Skeletal muscle tissue (tissue), 4 donors: ENCODE data around the gene MAST2. TPM values are rescaled to one million over a fixed set of nuclear protein-coding genes. Genes with fewer than 3 reads are reported as not detected.
"Not testable (repeated sequence)": the region's sequence is repeated elsewhere in the genome, so short reads cannot be mapped to it uniquely, and the experiment has no call there.

Experiments
- H3K27ac ChIP-seq: one replicate; pipeline ENCODE4 v1.7.0; 2013; ENCODE audit warnings: mild to moderate bottlenecking, low read depth, low read length, inconsistent platforms
- H3K27me3 ChIP-seq, 3 donors: one replicate each; pipeline ENCODE4 v1.7.0; 2013; ENCODE audit warnings: low read length in 3 of 3; ENCODE audit not compliant: control insufficient read depth in 3 of 3, insufficient read depth in 3 of 3
- H3K36me3 ChIP-seq, 3 donors: one replicate each; pipeline ENCODE4 v1.7.0; 2013; ENCODE audit warnings: low read length in 3 of 3; ENCODE audit not compliant: control insufficient read depth in 3 of 3, insufficient read depth in 3 of 3
- H3K4me1 ChIP-seq, 3 donors: one replicate each; pipeline ENCODE4 v1.7.0; 2013; ENCODE audit warnings: low read length in 3 of 3, mild to moderate bottlenecking in 3 of 3; ENCODE audit not compliant: control insufficient read depth in 3 of 3, insufficient read depth in 3 of 3
- H3K4me3 ChIP-seq, 3 donors: one replicate each; pipeline ENCODE4 v1.7.0; 2013; ENCODE audit warnings: low read length in 3 of 3
- H3K9ac ChIP-seq, 3 donors: one replicate each; pipeline ENCODE4 v1.7.0; 2013; ENCODE audit warnings: low read length in 3 of 3, mild to moderate bottlenecking in 3 of 3, moderate library complexity in 2 of 3, low read depth in 1 of 3
- H3K9me3 ChIP-seq, 3 donors: one replicate each; pipeline ENCODE4 v1.7.0; 2013; ENCODE audit warnings: low read length in 3 of 3; ENCODE audit not compliant: control insufficient read depth in 3 of 3
- total RNA-seq: library from RNA; depleted of rRNA; stranded (reverse); fragments of >200 nt; gene quantifications from one replicate; pipeline ENCODE4 v1.2.3, GENCODE V29; 2014
- donor health status: Osteomylitis.

MAST2 gene
- total RNA-seq, 1 donor from 2014 or later = 42.8 TPM

DNA sequence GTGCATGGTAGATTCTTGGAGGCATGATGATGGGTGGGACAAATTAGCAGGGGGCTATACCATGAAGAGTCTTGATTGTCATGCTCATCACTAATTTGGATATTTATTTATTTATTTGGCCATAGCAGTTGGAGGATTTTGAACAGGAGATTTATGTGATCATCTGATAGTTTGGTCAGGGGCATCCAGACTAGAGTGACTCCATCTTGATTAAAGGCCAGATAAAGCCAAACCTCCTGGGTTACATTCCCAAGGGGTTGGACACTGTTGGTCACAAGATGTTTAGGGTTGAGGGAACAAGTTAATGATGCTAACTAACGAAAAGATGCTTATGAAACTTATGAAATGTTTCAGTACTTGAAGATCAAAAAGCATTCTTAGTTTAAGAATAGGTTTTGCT is 139.8 kb downstream of the MAST2 start:
- Histone ChIP-seq H3K4me3 (no peak overlapping the region), H3K9ac (no peak overlapping the region), H3K27me3 (no peaks in the 10 kb centered on the region), H3K36me3 (peaks cover 2 to 6% (median 2%) of the 10 kb centered on the region in 3 donors), H3K4me1 (peaks cover 4 to 13% (median 8%) of the 10 kb centered on the region in 3 donors), H3K27ac (no peak overlapping the region), H3K9me3 (no peaks in the 10 kb centered on the region)

- Histone ChIP-seq H3K27me3 (no peaks in the 10 kb centered on the region), H3K4me1 (peaks cover 4 to 13% (median 8%) of the 10 kb centered on the region in 3 donors), H3K9me3 (no peaks in the 10 kb centered on the region), H3K36me3 (peaks cover 2 to 6% (median 2%) of the 10 kb centered on the region in 3 donors), H3K4me3 (no peak overlapping the region), H3K9ac (no peak overlapping the region), H3K27ac (no peak overlapping the region)
Measured at GRCh38 chr1:45945426-45945825, 142.0 kb downstream of the MAST2 start.

- not testable (repeated sequence) for H3K27me3 ChIP-seq, H3K27ac ChIP-seq, H3K9ac ChIP-seq, H3K9me3 ChIP-seq, H3K4me3 ChIP-seq
- peaks cover 16 to 28% (median 18%) of the 10 kb centered on the region in 3 donors for H3K4me1 ChIP-seq
- peaks cover 2 to 11% (median 2%) of the 10 kb centered on the region in 3 donors for H3K36me3 ChIP-seq
Measured at GRCh38 chr1:45949462-45949861, 146.1 kb downstream of the MAST2 start.

GRCh38 chr1:45952072-45952471 is 148.7 kb downstream of the MAST2 start:
- Histone ChIP-seq H3K27ac (no peak overlapping the region), H3K9ac (no peak overlapping the region), H3K4me3 (no peak overlapping the region), H3K9me3 (no peaks in the 10 kb centered on the region), H3K27me3 (no peaks in the 10 kb centered on the region), H3K4me1 (peaks cover 12 to 29% (median 24%) of the 10 kb centered on the region in 3 donors), H3K36me3 (peaks cover 2 to 5% (median 2%) of the 10 kb centered on the region in 3 donors)

GRCh38 chr1:45953934-45954847 is 150.8 kb downstream of the MAST2 start:
- Histone ChIP-seq H3K27me3 (no peaks in the 10 kb centered on the region), H3K27ac (peak overlapping the region; percentile 90), H3K4me1 (peaks cover 20 to 40% (median 32%) of the 10 kb centered on the region in 3 donors), H3K9me3 (no peaks in the 10 kb centered on the region), H3K36me3 (peaks cover 0 to 5% (median 2%) of the 10 kb centered on the region in 3 donors), H3K4me3 (peak overlapping the region; percentile 46 to 52 (median 47)), H3K9ac (peak overlapping the region; percentile 15 to 57 (median 54))

- peaks cover 7 to 9% (median 7%) of the 10 kb centered on the region in 3 donors for H3K36me3 ChIP-seq
- no peak overlapping the region for H3K9ac ChIP-seq
- peaks cover 36 to 54% (median 47%) of the 10 kb centered on the region in 3 donors for H3K4me1 ChIP-seq
- peak overlapping the region; percentile 6 for H3K27ac ChIP-seq
- H3K4me3 ChIP-seq = no peak overlapping the region
- H3K9me3 ChIP-seq = no peaks in the 10 kb centered on the region
- no peaks in the 10 kb centered on the region for H3K27me3 ChIP-seq
Measured at GRCh38 chr1:45957684-45958083, 154.3 kb downstream of the MAST2 start.

DNA sequence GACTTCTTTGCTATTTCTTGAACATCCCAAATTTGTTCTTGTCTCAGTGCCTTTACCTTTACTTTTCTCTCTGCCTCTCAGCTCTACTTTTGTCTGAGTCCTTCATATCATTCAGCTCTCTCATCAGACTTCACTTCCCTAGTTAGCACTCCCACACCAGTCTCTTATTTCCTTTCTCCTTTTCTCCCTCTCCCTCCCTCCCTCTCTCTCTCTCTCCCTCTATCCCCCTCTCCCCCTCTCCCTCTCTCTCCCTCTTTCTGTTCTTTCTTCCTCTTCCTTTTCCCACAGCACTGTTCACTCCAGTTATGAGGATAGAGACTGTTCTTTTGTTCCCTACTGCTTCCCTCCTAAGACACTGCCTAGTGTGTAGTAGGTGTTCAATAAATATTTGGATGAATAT is 154.9 kb downstream of the MAST2 start:
- peaks cover 35 to 52% (median 43%) of the 10 kb centered on the region in 3 donors for H3K4me1 ChIP-seq
- H3K27ac ChIP-seq = peak overlapping the region; percentile 6
- H3K27me3 ChIP-seq = no peaks in the 10 kb centered on the region
- no peak overlapping the region for H3K9ac ChIP-seq
- H3K36me3 ChIP-seq = peaks cover 7 to 9% (median 7%) of the 10 kb centered on the region in 3 donors
- H3K9me3 ChIP-seq = no peaks in the 10 kb centered on the region
- H3K4me3 ChIP-seq = no peak overlapping the region

DNA sequence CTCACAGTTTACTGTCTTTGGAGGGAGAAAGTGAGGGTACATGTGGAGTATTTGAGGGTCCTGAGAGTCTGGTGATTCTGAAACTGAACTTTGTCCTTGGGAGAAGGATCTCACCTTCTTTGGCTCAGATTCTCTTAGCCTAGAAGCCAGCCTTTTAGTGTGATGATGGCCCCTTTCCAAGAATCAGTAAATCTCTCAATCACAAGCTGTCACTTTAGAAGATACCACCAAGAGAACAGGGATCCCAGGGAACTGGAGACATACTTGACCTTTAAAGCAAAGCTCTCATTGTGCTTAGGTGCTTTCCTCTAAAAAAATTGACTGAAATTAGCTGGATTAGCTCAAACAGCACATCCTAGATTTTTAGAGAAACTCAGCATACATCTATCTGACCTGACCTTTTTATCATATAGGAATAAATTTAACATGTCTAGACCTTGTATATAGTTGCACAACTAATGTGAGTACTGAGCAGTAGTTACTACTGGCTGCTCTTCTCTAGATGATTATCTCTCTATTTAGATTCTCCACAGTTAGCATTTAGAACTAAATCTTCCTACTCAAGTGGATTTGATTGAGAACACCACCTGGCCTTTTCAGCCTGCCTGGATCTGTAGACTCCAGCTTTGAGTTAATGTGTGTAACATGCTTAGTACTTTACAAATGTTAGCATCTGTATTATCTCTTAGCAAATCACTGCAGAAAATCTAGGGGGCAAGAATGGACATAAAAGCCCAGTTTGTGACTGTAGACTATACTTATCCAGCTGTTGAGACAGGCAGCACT is 157.7 kb downstream of the MAST2 start:
- Histone ChIP-seq H3K36me3 (peaks cover 7 to 9% (median 7%) of the 10 kb centered on the region in 3 donors), H3K27ac (peak overlapping the region; percentile 22), H3K9me3 (no peaks in the 10 kb centered on the region), H3K4me1 (peaks cover 27 to 45% (median 35%) of the 10 kb centered on the region in 3 donors), H3K9ac (no peak overlapping the region), H3K27me3 (no peaks in the 10 kb centered on the region), H3K4me3 (no peak overlapping the region)

DNA sequence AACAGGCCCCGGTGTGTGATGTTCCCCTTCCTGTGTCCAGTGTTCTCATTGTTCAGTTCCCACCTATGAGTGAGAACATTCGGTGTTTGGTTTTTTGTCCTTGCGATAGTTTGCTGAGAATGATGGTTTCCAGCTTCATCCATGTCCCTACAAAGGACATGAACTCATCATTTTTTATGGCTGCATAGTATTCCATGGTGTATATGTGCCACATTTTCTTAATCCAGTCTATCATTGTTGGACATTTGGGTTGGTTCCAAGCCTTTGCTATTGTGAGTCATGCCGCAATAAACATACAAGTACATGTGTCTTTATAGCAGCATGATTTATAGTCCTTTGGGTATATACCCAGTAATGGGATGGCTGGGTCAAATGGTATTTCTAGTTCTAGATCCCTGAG is 158.5 kb downstream of the MAST2 start:
- H3K36me3 ChIP-seq = peaks cover 9 to 14% (median 13%) of the 10 kb centered on the region in 3 donors
- H3K9me3 ChIP-seq, H3K27ac ChIP-seq, H3K9ac ChIP-seq, H3K4me3 ChIP-seq, H3K27me3 ChIP-seq: not testable (repeated sequence)
- peaks cover 23 to 39% (median 30%) of the 10 kb centered on the region in 3 donors for H3K4me1 ChIP-seq
